HEK293T (cell line): ENCODE results near the gene PRND.
A peak's percentile ranks its signal among the peaks of the same experiment; 100 is the strongest.

Source experiments
- CTCF ChIA-PET: fragments of 350-600 bp; formaldehyde crosslinking; extraction: SDS; loops from one replicate; lab custom pipeline; 2021; ENCODE audit warnings: antibody characterized with exemption, inconsistent platforms; lab: Yijun Ruan, JAX
- POLR2A ChIA-PET: fragments of 350-600 bp; formaldehyde crosslinking; extraction: SDS; loops from one replicate; lab custom pipeline; 2020; ENCODE audit warnings: antibody characterized with exemption, inconsistent platforms; lab: Yijun Ruan, JAX
- DNase-seq: peaks from one replicate; pipeline ENCODE4 v3.0.0; 2012; ENCODE audit warnings: mixed read lengths; ENCODE audit errors: extremely low spot score
- ARNT ChIP-seq: fragments of 450-650 bp; IDR thresholded peaks from 2 replicates; pipeline ENCODE4 v1.6.1; 2017; ENCODE audit warnings: mild to moderate bottlenecking
- BHLHE40 ChIP-seq: fragments of 450-650 bp; IDR thresholded peaks from 2 replicates; pipeline ENCODE4 v1.6.1; 2016; ENCODE audit warnings: mild to moderate bottlenecking, moderate library complexity, borderline replicate concordance
- CTBP1 ChIP-seq: fragments of 450-650 bp; IDR thresholded peaks from 2 replicates; pipeline ENCODE4 v1.6.1; 2016; ENCODE audit warnings: borderline replicate concordance
- ELF4 ChIP-seq: fragments of 450-650 bp; IDR thresholded peaks from 2 replicates; pipeline ENCODE4 v1.6.1; 2017; ENCODE audit warnings: antibody characterized with exemption
- FOXA1 ChIP-seq: fragments of 450-650 bp; IDR thresholded peaks from 2 replicates; pipeline ENCODE4 v1.6.1; 2016; ENCODE audit warnings: mild to moderate bottlenecking
- FOXK2 ChIP-seq: fragments of 450-650 bp; IDR thresholded peaks from 2 replicates; pipeline ENCODE4 v1.6.1; 2016; ENCODE audit warnings: mild to moderate bottlenecking
- FOXM1 ChIP-seq: fragments of 450-650 bp; IDR thresholded peaks from 2 replicates; pipeline ENCODE4 v1.6.1; 2017; ENCODE audit warnings: mild to moderate bottlenecking, borderline replicate concordance
- HDGF ChIP-seq: fragments of 450-650 bp; IDR thresholded peaks from 2 replicates; pipeline ENCODE4 v1.6.1; 2017; ENCODE audit warnings: antibody characterized with exemption, borderline replicate concordance
- L3MBTL2 ChIP-seq: fragments of 450-650 bp; conservative IDR thresholded peaks from 2 replicates; pipeline ENCODE4 v1.6.1; 2016; ENCODE audit warnings: mild to moderate bottlenecking
- LEF1 ChIP-seq: fragments of 450-650 bp; IDR thresholded peaks from 2 replicates; pipeline ENCODE4 v1.6.1; 2017; ENCODE audit warnings: mild to moderate bottlenecking, borderline replicate concordance
- NFRKB ChIP-seq: fragments of 450-650 bp; IDR thresholded peaks from 2 replicates; pipeline ENCODE4 v1.6.1; 2016; ENCODE audit warnings: mild to moderate bottlenecking, moderate library complexity
- SP1 ChIP-seq: fragments of 450-650 bp; IDR thresholded peaks from 2 replicates; pipeline ENCODE4 v1.6.1; 2017
- SUZ12 ChIP-seq: fragments of 450-650 bp; IDR thresholded peaks from 2 replicates; pipeline ENCODE4 v1.6.1; 2016; ENCODE audit warnings: mild to moderate bottlenecking
- TARDBP ChIP-seq: fragments of 450-650 bp; IDR thresholded peaks from 2 replicates; pipeline ENCODE4 v1.6.1; 2016
- ZNF384 ChIP-seq: fragments of 450-650 bp; IDR thresholded peaks from 2 replicates; pipeline ENCODE4 v1.6.1; 2016
- TF ChIP-seq, protein P1 (sequence below): fragments of 450-650 bp; IDR thresholded peaks from 2 replicates; pipeline ENCODE4 v1.6.1; 2016

The PRND gene

GRCh38 chr20:4681991-4682401 lies 39.7 kb upstream of the PRND start:
- TF ChIP-seq NFRKB (no peak), FOXM1 (no peak), SUZ12 (no peak), SP1 (no peak), ZNF384 (no peak), L3MBTL2 (no peak), LEF1 (no peak), FOXA1 (no peak), BHLHE40 (no peak), ELF4 (no peak), HDGF (no peak)
- TF ChIP-seq, protein P1, sequence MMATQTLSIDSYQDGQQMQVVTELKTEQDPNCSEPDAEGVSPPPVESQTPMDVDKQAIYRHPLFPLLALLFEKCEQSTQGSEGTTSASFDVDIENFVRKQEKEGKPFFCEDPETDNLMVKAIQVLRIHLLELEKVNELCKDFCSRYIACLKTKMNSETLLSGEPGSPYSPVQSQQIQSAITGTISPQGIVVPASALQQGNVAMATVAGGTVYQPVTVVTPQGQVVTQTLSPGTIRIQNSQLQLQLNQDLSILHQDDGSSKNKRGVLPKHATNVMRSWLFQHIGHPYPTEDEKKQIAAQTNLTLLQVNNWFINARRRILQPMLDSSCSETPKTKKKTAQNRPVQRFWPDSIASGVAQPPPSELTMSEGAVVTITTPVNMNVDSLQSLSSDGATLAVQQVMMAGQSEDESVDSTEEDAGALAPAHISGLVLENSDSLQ = no peak
- CTCF ChIA-PET = no interaction called here
- POLR2A ChIA-PET = no interaction called here
- DNase-seq = no peak

GRCh38 chr20:4682682-4683081 lies 39.0 kb upstream of the PRND start:
- ChIA-PET CTCF (no interaction called here), POLR2A (no interaction called here)
- TF ChIP-seq SP1 (no peak), FOXK2 (no peak), SUZ12 (no peak), ELF4 (no peak), HDGF (no peak), L3MBTL2 (no peak), CTBP1 (no peak), LEF1 (no peak), BHLHE40 (no peak), ZNF384 (no peak)
- TF ChIP-seq, protein P1 = no peak
- DNase-seq = no peak

DNA sequence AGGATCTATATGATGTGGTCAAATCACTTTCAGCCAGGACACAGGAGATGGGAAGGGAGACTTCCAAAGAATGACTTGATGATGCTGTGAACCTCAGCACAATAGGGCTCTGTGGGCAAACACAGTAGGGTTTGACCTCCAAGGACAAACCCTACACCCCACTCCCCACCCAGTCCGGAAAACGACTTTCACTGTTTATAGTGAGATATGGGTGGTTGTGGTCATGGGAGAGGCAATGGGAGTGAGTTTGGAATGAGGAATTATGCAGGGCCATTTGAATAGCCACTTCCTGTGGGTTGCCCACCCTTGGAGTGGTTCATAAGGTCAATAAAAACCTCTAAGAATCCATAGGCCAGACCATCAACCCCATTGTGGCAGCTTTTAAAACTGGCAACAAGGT lies 38.4 kb upstream of the PRND start:
- CTCF ChIA-PET = no interaction called here
- POLR2A ChIA-PET = no interaction called here
- DNase-seq = no peak
- no peak for TF ChIP-seq ELF4
- no peak for TF ChIP-seq ARNT

DNA sequence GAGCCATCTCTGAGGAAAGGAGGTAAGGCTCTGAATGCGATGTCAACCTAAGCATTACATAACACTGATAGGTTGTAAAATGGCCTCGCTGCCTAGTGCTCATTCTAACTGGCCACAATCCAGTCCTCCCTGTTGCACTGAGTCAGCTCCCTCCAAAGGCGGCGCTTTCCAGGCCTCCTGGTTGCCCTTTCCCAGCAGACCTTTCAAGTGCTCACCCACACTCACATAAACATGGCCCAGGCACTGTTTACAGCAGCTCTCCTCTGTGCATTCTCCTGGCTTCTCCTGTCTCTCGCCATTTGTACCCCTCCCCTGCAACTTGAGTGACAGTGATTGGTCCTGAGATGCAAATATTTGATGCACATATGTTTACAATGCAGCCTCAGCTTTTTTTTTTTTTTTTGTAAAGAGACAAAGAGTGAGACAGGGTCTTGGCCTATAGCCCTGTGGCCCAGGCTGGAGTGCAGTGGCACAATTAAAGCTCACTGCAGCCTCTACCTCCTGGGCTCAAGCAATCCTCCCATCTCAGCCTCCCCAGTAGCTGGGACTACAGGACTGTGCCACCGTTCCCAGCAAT lies 36.8 kb upstream of the PRND start:
- ChIA-PET POLR2A (interaction anchor here (0.5 kb wide), 1 partner anchor 35 kb away, joined by 3 read pairs; no protein-coding TSS in a partner anchor), CTCF (no interaction called here)

GRCh38 chr20:4685923-4686221 lies 35.8 kb upstream of the PRND start:
- no peak for DNase-seq
- CTCF ChIA-PET = no interaction called here
- no peak for TF ChIP-seq LEF1
- POLR2A ChIA-PET = no interaction called here

More for the DNA sequence above, 36.8 kb upstream of the PRND start:
- TF ChIP-seq, protein P1 = peak; percentile 25; the same call in 1 of the 2 replicates
- no peak for TF ChIP-seq SUZ12
- DNase-seq = no peak

DNA sequence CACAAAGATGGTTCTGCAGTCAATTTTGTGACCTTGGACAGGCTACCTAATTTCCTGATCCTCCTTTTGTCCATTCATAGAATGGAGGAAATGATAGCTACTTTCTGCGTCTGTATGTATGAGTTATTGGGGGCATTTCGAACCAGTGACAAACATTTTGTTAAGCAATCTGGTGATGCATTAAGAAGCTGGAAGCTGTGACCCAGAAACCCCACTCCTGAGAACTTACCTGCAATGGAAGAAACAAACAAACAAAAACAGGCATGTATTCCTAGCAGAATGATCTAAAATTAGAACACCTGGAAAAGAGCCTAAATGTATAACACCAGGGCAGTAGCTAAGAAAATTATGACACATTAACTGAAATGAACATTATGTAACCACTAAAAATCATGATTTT lies 33.4 kb upstream of the PRND start:
- TF ChIP-seq L3MBTL2 (no peak), BHLHE40 (no peak), LEF1 (no peak), TARDBP (no peak), HDGF (no peak), FOXA1 (no peak), SUZ12 (no peak)
- ChIA-PET CTCF (interaction anchor here (0.9 kb wide), 1 partner anchor 10 kb away, joined by 3 read pairs; no protein-coding TSS in a partner anchor), POLR2A (no interaction called here)
- no peak for DNase-seq

- no peak for TF ChIP-seq NFRKB
- TF ChIP-seq, protein P1 = peak; percentile 28; the same call in 1 of the 2 replicates
- POLR2A ChIA-PET = no interaction called here
- CTCF ChIA-PET = interaction anchor here (1.2 kb wide), 1 partner anchor 31 kb away, joined by 3 read pairs; no protein-coding TSS in a partner anchor
- DNase-seq = no peak
Observed at GRCh38 chr20:4689220-4689619, 32.5 kb upstream of the PRND start.
